Adrenal gland (tissue), 5 donors: ENCODE results near the gene SEMA4B.

Experiments used
- POLR2A ChIP-seq, 2 donors: fragments of 450-650 bp; IDR thresholded peaks; one replicate each; pipeline ENCODE4 v1.6.1; 2017; ENCODE audit warnings: antibody characterized with exemption in 2 of 2, mild to moderate bottlenecking in 2 of 2, moderate library complexity in 1 of 2
- TF ChIP-seq, protein P1 (sequence below), 6 experiments: fragments of 450-650 bp in 4 of 6; fragments of 200-600 bp in 2 of 6; sonication (generic) in 1 of 6; IDR thresholded peaks; 1 replicate in 5 of 6; 2 replicates in 1 of 6; pipeline versions ENCODE4 v1.5.1 to v1.8.0; 2016 to 2021; ENCODE audit warnings: antibody characterized with exemption in 6 of 6, mild to moderate bottlenecking in 2 of 6, moderate library complexity in 1 of 6
- donor health status: DM: no; HTN: no; CAD: no.

DNA sequence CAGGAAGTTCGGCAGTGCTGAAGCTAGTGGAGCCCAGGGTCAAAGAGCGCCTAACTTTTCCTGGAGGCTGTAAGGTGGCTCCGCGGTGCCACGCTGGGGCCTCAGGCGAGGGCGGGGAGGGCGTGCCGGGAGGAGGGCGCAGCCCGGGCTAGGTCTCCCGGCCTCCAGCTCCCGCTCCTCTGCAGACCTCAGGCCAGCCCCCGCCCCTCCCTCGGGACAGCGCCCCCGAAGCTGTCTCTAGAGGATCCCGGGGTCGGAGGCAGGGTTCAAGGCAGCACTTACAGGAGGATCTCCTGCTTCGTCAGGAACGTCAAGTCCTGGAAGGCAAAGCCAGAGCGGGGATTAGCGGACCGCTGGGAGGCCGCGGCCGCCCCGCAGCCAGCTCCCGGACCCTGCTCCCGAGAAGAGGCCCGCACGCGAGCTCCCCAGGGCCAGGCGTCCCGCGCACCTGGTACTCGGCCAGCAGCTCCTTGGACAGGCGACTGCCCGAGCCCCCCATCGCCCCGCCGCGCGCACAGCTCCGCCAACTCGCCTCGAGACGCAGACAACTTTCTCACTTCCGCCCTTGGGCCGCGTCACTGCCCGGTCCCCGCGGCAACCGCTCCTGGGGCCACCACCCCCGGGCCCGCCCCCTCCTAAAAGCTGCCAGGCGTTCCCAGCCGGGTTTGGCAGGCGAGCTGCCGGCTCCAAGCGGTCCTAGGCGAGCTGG lies 32.4 kb downstream of the SEMA4B start, which contains the start of gene CIB1:
- peak; percentile 46 to 85 for TF ChIP-seq POLR2A (IDR thresholded peaks at IDR 0.05)
- TF ChIP-seq, protein P1, sequence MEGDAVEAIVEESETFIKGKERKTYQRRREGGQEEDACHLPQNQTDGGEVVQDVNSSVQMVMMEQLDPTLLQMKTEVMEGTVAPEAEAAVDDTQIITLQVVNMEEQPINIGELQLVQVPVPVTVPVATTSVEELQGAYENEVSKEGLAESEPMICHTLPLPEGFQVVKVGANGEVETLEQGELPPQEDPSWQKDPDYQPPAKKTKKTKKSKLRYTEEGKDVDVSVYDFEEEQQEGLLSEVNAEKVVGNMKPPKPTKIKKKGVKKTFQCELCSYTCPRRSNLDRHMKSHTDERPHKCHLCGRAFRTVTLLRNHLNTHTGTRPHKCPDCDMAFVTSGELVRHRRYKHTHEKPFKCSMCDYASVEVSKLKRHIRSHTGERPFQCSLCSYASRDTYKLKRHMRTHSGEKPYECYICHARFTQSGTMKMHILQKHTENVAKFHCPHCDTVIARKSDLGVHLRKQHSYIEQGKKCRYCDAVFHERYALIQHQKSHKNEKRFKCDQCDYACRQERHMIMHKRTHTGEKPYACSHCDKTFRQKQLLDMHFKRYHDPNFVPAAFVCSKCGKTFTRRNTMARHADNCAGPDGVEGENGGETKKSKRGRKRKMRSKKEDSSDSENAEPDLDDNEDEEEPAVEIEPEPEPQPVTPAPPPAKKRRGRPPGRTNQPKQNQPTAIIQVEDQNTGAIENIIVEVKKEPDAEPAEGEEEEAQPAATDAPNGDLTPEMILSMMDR (IDR thresholded peaks at IDR 0.05), result peak in 2 of 6 experiments; percentile 45 to 59
